Measurements from ENCODE around the gene HES2.
"Not testable (repeated sequence)": the region's sequence is repeated elsewhere in the genome, so short reads cannot be mapped to it uniquely, and the experiment has no call there.

HES2 gene

DNA sequence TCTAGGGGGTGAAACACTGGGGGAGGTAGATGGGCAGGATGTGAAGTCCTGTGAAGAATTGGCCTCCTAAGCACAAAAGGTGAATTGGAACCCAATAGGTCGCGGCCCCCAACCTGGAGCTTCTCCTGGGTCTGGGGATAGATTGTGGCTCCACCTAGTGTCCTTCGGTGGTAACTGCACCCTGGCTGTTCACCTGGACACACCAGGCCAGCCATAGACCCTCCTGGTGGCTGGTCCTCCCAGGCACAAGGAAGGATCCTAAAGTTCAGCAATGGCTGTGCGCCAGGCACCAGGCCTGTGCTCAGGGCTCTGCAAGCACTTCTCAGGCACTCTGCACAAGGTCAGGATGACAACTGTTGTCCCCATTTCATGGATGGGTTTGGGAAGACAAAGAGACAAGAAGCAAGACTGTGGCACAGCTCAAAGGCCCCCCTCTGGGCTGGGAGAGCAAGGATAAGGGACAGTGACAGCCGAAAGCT, 18.4 kb upstream of the HES2 start:
- peak; percentile 55 to 61 for DNase-seq (ENCODE audit: low read depth in 2 of 2)
- TF ChIP-seq, protein P1, sequence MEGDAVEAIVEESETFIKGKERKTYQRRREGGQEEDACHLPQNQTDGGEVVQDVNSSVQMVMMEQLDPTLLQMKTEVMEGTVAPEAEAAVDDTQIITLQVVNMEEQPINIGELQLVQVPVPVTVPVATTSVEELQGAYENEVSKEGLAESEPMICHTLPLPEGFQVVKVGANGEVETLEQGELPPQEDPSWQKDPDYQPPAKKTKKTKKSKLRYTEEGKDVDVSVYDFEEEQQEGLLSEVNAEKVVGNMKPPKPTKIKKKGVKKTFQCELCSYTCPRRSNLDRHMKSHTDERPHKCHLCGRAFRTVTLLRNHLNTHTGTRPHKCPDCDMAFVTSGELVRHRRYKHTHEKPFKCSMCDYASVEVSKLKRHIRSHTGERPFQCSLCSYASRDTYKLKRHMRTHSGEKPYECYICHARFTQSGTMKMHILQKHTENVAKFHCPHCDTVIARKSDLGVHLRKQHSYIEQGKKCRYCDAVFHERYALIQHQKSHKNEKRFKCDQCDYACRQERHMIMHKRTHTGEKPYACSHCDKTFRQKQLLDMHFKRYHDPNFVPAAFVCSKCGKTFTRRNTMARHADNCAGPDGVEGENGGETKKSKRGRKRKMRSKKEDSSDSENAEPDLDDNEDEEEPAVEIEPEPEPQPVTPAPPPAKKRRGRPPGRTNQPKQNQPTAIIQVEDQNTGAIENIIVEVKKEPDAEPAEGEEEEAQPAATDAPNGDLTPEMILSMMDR (IDR thresholded peaks at IDR 0.05; ENCODE audit: low read depth, low read length) = peak; percentile 93
- no peak overlapping the region for H3K4me3 ChIP-seq (replicated peaks in 1 of 2; ENCODE audit: low read depth in 2 of 2, low read length in 2 of 2)

DNA sequence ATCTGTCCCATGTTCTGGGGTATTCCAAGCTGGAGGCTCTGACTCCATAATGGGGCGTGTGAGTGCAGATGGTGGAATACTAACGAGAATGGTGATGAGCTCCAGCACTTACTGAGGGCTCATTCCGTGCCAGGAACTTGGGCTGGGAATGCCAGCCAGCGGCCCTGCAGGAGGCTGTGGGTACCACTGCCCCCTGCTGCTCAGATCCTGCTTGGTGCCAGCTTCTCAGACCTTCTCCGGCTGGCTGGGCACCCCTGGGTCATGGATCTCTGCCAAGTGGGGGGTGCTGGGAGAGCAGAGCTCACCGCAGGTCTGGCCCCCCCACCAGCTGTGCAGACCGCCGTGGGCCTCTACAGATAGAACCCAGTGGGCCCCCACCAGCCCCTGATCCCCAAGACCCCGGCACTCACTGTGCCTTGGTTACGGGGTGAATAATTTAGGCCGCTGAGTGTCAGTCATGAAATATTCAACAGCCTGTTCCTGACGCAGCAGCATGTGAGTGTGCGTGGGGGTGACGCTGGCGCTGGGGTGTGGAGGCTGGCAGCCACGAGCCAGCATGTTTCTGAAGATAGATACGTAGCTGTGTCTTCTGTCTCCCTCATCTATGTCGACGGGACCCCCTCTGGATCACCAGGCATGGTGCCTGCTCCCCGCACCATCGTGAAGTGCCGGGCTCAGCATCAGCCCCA, 17.4 kb upstream of the HES2 start:
- not testable (repeated sequence) for H3K4me3 ChIP-seq (replicated peaks in 1 of 2; ENCODE audit: low read depth in 2 of 2, low read length in 2 of 2); DNase-seq (ENCODE audit: low read depth in 2 of 2)

DNA sequence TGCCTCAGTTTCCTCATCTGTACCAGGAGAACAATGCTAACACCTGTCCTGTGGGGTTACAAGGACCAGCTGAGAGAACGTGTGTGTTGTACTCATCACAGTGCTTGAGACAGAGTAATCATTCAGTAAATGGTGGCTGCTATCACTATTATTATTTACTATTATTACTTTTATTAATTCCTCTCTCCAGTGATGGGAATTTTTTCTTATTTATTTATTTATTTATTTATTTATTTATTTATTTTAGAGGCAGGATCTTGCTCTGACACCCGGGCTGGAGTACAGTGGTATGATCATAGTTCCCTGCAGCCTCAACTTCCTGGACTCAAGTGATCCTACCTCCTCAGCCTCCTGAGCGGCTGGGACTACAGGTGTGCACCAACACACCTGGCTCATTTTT, 16.6 kb upstream of the HES2 start:
- not testable (repeated sequence) for DNase-seq (ENCODE audit: low read depth in 2 of 2); H3K4me3 ChIP-seq (replicated peaks in 1 of 2; ENCODE audit: low read depth in 2 of 2, low read length in 2 of 2)

DNA sequence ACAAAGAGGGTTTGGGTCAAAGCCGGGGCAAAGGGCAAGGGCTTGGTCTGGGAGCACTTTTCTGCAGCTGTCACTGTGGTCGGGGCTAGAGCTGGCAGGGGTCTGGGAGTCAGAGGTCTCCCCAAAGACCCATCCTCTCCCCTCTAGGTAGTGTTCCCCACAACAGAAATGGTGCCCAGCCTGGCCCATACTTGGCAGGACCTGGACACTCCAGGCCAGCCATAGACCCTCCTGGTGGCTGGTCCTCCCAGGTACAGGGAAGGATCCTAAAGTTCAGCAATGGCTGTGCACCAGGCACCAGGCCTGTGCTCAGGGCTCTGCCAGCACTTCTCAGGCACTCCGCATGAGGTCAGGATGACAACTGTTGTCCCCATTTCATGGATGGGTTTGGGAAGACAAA, 15.8 kb upstream of the HES2 start:
- TF ChIP-seq, protein P1 (IDR thresholded peaks at IDR 0.05; ENCODE audit: low read depth, low read length) = no peak
- no peak for DNase-seq (ENCODE audit: low read depth in 2 of 2)
- H3K4me3 ChIP-seq (replicated peaks in 1 of 2; ENCODE audit: low read depth in 2 of 2, low read length in 2 of 2) = no peak overlapping the region

DNA sequence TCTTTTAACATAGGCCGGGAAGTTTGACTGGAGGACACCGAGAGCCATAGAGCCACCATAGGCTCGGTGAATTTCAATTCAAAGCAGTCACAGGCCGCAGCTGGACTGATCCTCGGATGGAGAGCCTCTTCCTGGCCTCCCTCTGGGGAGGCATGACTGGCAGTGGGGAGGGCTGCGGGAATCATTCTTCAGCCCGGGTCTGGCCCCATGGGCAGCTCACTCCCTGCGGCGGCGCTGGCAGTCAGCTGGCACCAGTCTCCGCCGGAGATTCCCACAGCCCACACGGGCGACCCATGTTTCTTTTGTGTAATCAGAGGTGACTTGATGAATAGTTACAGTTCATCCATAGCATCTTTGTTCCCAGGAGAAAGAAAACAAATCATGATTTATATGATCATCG, 15.4 kb upstream of the HES2 start:
- DNase-seq (ENCODE audit: low read depth in 2 of 2) = no peak
- TF ChIP-seq, protein P1 (IDR thresholded peaks at IDR 0.05; ENCODE audit: low read depth, low read length) = no peak
- no peak overlapping the region for H3K4me3 ChIP-seq (replicated peaks in 1 of 2; ENCODE audit: low read depth in 2 of 2, low read length in 2 of 2)

DNA sequence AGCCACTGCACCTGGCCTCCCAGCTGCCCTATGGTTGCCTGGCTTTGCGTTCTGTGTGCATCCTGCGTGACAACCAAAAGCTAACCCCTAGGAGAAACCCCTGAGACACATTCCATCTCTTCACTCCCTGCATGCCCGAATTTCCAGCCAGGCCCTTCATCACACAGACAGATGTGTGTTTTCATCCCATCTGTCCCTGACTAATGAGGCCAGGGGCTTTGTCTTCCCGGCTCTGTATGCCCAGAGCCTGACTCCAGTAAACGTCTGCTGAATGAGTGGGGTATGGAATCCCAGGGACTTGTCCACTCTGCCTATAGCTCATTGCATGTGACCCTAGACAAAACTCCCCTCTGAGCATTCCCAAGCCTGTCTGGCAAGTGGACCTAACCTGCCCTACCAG, 14.5 kb upstream of the HES2 start:
- no peak overlapping the region for H3K4me3 ChIP-seq (replicated peaks in 1 of 2; ENCODE audit: low read depth in 2 of 2, low read length in 2 of 2)
- DNase-seq (ENCODE audit: low read depth in 2 of 2) = no peak
- TF ChIP-seq, protein P1 (IDR thresholded peaks at IDR 0.05; ENCODE audit: low read depth, low read length) = no peak

DNA sequence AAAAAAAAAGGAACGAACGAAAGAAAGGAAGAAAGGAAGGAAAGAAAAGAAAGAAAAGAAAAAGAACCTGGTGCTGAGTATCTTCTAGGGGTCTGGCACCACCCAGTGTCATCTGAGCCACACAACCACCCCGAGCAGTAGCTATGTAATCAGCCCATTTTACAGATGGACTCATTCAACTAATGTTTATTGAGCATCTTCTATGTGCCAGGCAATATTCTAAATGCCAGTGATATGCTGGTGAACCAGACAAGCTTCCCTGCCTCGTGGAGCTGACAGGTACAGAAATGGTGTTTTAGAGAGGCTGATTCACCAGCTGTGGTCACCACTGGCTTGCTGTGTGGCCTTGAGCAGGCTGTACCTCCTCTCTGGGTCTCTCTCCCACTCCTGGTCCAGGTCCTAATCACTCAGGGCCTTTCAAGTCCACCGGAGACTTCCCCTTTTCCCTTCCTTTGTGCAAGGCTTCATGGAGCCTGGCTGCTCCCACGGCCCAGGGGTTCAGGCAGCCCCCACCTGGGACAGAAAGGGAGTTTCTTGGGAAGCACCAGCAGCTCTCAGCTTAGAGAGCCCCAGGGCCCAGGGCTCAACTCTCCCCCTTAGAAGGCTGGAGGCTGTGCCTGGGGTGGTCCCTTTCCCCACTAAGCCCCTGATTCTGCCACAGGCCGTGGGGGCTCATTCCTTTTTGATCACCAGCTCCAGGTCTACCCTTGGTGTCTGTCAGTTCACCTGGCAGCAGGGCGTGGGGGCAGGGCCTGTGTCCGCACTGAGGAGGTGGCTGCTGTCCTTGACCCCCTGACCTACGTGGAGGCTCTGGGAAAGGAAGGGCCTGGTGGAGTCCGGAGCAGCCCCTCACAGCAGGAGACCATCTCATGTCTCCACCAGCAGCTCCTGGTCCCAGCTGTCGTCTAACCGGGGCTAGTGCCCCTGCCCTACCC, 12.2 kb upstream of the HES2 start:
- not testable (repeated sequence) for H3K4me3 ChIP-seq (replicated peaks in 1 of 2; ENCODE audit: low read depth in 2 of 2, low read length in 2 of 2); DNase-seq (ENCODE audit: low read depth in 2 of 2)

DNA sequence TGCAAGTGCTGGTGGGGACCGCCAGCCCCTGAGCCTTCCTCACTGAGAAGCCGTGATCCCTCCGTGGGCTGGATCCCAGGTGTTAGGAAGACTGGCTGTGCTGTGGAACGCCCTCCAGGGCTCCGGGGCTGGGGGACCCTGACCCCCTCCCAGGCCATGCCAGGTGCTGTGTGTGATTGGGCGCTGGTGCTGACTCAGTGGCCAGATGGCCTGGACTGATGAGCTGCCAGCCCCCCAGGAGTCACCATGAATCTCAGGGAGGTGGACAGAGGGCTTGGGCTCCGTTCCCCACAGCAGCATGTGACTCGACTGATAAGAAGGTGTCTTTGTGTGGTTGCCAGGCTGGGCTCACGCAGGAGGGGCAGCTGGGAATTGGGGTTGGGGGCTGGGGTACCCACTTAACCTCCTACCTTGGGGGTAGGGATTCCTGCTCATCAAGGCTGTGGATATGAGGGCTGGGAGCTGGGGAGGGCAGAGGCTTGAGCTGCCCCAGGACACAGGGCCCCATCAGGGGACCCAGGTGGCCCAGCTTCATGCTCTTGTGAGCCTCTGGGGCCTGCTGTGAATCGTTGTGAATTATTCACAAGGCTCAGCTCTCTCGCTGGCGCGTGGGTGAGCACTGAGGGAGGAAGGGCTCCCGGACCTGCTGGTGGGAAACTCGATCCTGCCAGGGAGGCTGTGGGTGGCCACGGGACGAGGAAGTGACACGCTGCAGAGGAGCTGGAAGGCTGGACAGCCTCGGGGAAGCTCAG, 10.1 kb upstream of the HES2 start:
- not testable (repeated sequence) for H3K4me3 ChIP-seq (replicated peaks in 1 of 2; ENCODE audit: low read depth in 2 of 2, low read length in 2 of 2); DNase-seq (ENCODE audit: low read depth in 2 of 2)

DNA sequence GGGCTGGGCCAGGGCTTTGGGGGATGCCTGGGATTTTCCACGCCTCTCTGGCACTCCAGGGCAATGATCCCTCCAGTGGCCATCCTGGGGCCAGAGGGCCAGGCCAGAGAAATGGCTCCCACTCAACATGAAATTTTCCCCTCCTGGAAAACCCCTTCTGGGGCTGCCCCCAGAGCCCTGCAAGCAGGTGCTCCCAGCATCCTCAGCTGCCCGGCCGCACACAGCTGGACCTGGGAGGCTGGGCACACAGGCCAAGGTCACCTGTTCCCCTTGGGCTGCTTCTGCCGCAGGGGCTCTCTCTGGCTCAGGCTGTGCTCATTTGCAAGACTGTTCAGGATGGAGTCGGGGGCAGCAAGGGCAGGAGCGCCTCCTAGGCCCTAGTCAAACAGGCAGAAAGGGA, 8.7 kb upstream of the HES2 start:
- not testable (repeated sequence) for DNase-seq (ENCODE audit: low read depth in 2 of 2); H3K4me3 ChIP-seq (replicated peaks in 1 of 2; ENCODE audit: low read depth in 2 of 2, low read length in 2 of 2)

Measured in cardiac fibroblast (primary cell).